ENCODE results near the gene PCDH9.
A peak's percentile ranks its signal among the peaks of the same experiment; 100 is the strongest.
"Not testable (repeated sequence)": the region's sequence is repeated elsewhere in the genome, so short reads cannot be mapped to it uniquely, and the experiment has no call there.

Gene PCDH9

GRCh38 chr13:67097892-67098452 is 132.2 kb downstream of the PCDH9 start:
- Histone ChIP-seq H3K4me3 (no peak overlapping the region), H3K4me2 (no peak overlapping the region)

GRCh38 chr13:67096893-67097292 is 133.2 kb downstream of the PCDH9 start:
- not testable (repeated sequence) for H3K27ac ChIP-seq, H3K4me3 ChIP-seq, H4K20me1 ChIP-seq, H3K9ac ChIP-seq, H3K9me3 ChIP-seq, H3K4me1 ChIP-seq, H3K36me3 ChIP-seq, H3K4me2 ChIP-seq, H3K27me3 ChIP-seq

More at GRCh38 chr13:67097892-67098452, 132.2 kb downstream of the PCDH9 start:
- TF ChIP-seq Cebpa-rat (IDR thresholded peaks at IDR 0.05), result no peak
- Histone ChIP-seq H3K9me3 (no peaks in the 10 kb centered on the region; the same call in 1 of the 2 replicates), H3K27me3 (no peaks in the 10 kb centered on the region), H3K36me3 (no peaks in the 10 kb centered on the region), H3K27ac (no peak overlapping the region), H3K4me1 (no peaks in the 10 kb centered on the region), H4K20me1 (no peaks in the 10 kb centered on the region), H3K9ac (no peak overlapping the region)

GRCh38 chr13:67096418-67096817 is 133.7 kb downstream of the PCDH9 start:
- H3K27ac ChIP-seq, result no peak overlapping the region
- no peak overlapping the region for H3K9ac ChIP-seq
- no peak for TF ChIP-seq Cebpa-rat (IDR thresholded peaks at IDR 0.05)
- H3K4me2 ChIP-seq, result no peak overlapping the region
- H3K4me3 ChIP-seq, result no peak overlapping the region
- H3K36me3 ChIP-seq, result no peaks in the 10 kb centered on the region
- H3K4me1 ChIP-seq, result peaks cover 4% of the 10 kb centered on the region
- no peaks in the 10 kb centered on the region; the same call in 1 of the 2 replicates for H3K9me3 ChIP-seq
- H4K20me1 ChIP-seq, result no peaks in the 10 kb centered on the region
- no peaks in the 10 kb centered on the region for H3K27me3 ChIP-seq

- TF ChIP-seq Cebpa-rat (IDR thresholded peaks at IDR 0.05), result no peak
- H3K9me3 ChIP-seq, result no peaks in the 10 kb centered on the region; the same call in 1 of the 2 replicates
- H3K27ac ChIP-seq, result no peak overlapping the region
- no peak overlapping the region for H3K4me2 ChIP-seq
- no peak overlapping the region for H3K9ac ChIP-seq
- no peaks in the 10 kb centered on the region for H4K20me1 ChIP-seq
- no peak overlapping the region for H3K4me3 ChIP-seq
- no peaks in the 10 kb centered on the region for H3K27me3 ChIP-seq
- no peaks in the 10 kb centered on the region for H3K36me3 ChIP-seq
- H3K4me1 ChIP-seq, result peaks cover 11% of the 10 kb centered on the region
These were observed 134.5 kb downstream of the PCDH9 start for GRCh38 chr13:67095621-67096020.

GRCh38 chr13:67094952-67095351 is 135.2 kb downstream of the PCDH9 start:
- Histone ChIP-seq H3K9me3 (no peaks in the 10 kb centered on the region; the same call in 1 of the 2 replicates), H3K4me2 (no peak overlapping the region), H3K27ac (no peak overlapping the region), H3K27me3 (no peaks in the 10 kb centered on the region), H4K20me1 (no peaks in the 10 kb centered on the region), H3K36me3 (no peaks in the 10 kb centered on the region), H3K9ac (no peak overlapping the region), H3K4me1 (peaks cover 11% of the 10 kb centered on the region), H3K4me3 (no peak overlapping the region)
- TF ChIP-seq Cebpa-rat (IDR thresholded peaks at IDR 0.05), result no peak

- no peak overlapping the region for H3K4me3 ChIP-seq
These were observed 136.1 kb downstream of the PCDH9 start for GRCh38 chr13:67094078-67094477.

GRCh38 chr13:67091603-67092002 is 138.5 kb downstream of the PCDH9 start:
- Histone ChIP-seq H3K9me3 (no peaks in the 10 kb centered on the region; the same call in 1 of the 2 replicates), H4K20me1 (no peaks in the 10 kb centered on the region), H3K4me2 (peak overlapping the region; percentile 36), H3K9ac (no peak overlapping the region), H3K4me3 (no peak overlapping the region), H3K27me3 (no peaks in the 10 kb centered on the region), H3K36me3 (no peaks in the 10 kb centered on the region), H3K4me1 (peaks cover 11% of the 10 kb centered on the region), H3K27ac (no peak overlapping the region)
- no peak for TF ChIP-seq Cebpa-rat (IDR thresholded peaks at IDR 0.05)

More at GRCh38 chr13:67094078-67094477, 136.1 kb downstream of the PCDH9 start:
- no peaks in the 10 kb centered on the region; the same call in 1 of the 2 replicates for H3K9me3 ChIP-seq
- H3K27me3 ChIP-seq, result no peaks in the 10 kb centered on the region
- H3K4me1 ChIP-seq, result peaks cover 11% of the 10 kb centered on the region
- no peak for TF ChIP-seq Cebpa-rat (IDR thresholded peaks at IDR 0.05)
- no peaks in the 10 kb centered on the region for H4K20me1 ChIP-seq
- H3K9ac ChIP-seq, result no peak overlapping the region
- H3K27ac ChIP-seq, result no peak overlapping the region
- no peak overlapping the region for H3K4me2 ChIP-seq
- no peaks in the 10 kb centered on the region for H3K36me3 ChIP-seq

- no peaks in the 10 kb centered on the region for H3K27me3 ChIP-seq
- H3K9ac ChIP-seq, result no peak overlapping the region
- H3K9me3 ChIP-seq, result no peaks in the 10 kb centered on the region; the same call in 1 of the 2 replicates
- peak overlapping the region; percentile 12; the same call in 1 of the 2 replicates for H3K4me2 ChIP-seq
- H3K27ac ChIP-seq, result no peak overlapping the region
- H3K4me1 ChIP-seq, result peaks cover 11% of the 10 kb centered on the region
- no peak overlapping the region for H3K4me3 ChIP-seq
- H3K36me3 ChIP-seq, result no peaks in the 10 kb centered on the region
- TF ChIP-seq Cebpa-rat (IDR thresholded peaks at IDR 0.05), result no peak
- no peaks in the 10 kb centered on the region for H4K20me1 ChIP-seq
These were observed 139.3 kb downstream of the PCDH9 start for GRCh38 chr13:67090856-67091255.

- no peak for TF ChIP-seq Cebpa-rat (IDR thresholded peaks at IDR 0.05)
- Histone ChIP-seq H3K9me3 (no peaks in the 10 kb centered on the region), H3K4me2 (no peak overlapping the region), H3K4me3 (no peak overlapping the region), H3K27me3 (no peaks in the 10 kb centered on the region), H4K20me1 (no peaks in the 10 kb centered on the region), H3K9ac (no peak overlapping the region), H3K4me1 (peaks cover 11% of the 10 kb centered on the region), H3K36me3 (no peaks in the 10 kb centered on the region), H3K27ac (no peak overlapping the region)
These were observed 142.6 kb downstream of the PCDH9 start for GRCh38 chr13:67087527-67087926.

- H3K4me1 ChIP-seq, result peaks cover 6% of the 10 kb centered on the region
- no peak overlapping the region for H3K4me3 ChIP-seq
- no peak overlapping the region for H3K4me2 ChIP-seq
- no peaks in the 10 kb centered on the region for H3K36me3 ChIP-seq
- H3K27ac ChIP-seq, result no peak overlapping the region
- H3K9ac ChIP-seq, result no peak overlapping the region
- TF ChIP-seq Cebpa-rat (IDR thresholded peaks at IDR 0.05), result no peak
- no peaks in the 10 kb centered on the region for H3K27me3 ChIP-seq
- no peaks in the 10 kb centered on the region for H3K9me3 ChIP-seq
- no peaks in the 10 kb centered on the region for H4K20me1 ChIP-seq
These were observed 143.9 kb downstream of the PCDH9 start for GRCh38 chr13:67086260-67086659.

GRCh38 chr13:67084066-67084465 is 146.1 kb downstream of the PCDH9 start:
- H3K27ac ChIP-seq, result no peak overlapping the region
- H3K36me3 ChIP-seq, result no peaks in the 10 kb centered on the region
- H3K4me2 ChIP-seq, result no peak overlapping the region
- no peak overlapping the region for H3K4me3 ChIP-seq
- H4K20me1 ChIP-seq, result no peaks in the 10 kb centered on the region
- no peaks in the 10 kb centered on the region for H3K9me3 ChIP-seq
- H3K27me3 ChIP-seq, result no peaks in the 10 kb centered on the region
- no peak overlapping the region for H3K9ac ChIP-seq
- H3K4me1 ChIP-seq, result no peaks in the 10 kb centered on the region
- TF ChIP-seq Cebpa-rat (IDR thresholded peaks at IDR 0.05), result no peak

Measured in BLaER1 (cell line).